Gastroesophageal sphincter (tissue), 3 donors: Measurements from ENCODE around the gene KRTAP10-5.

Experiments used
- POLR2A ChIP-seq, 2 donors: fragments of 450-650 bp; IDR thresholded peaks; one replicate each; pipeline ENCODE4 v1.6.1; 2017; ENCODE audit warnings: antibody characterized with exemption in 2 of 2, mild to moderate bottlenecking in 2 of 2, moderate library complexity in 1 of 2
- POLR2AphosphoS5 ChIP-seq: sonication (generic); formaldehyde crosslinking; IDR thresholded peaks from one replicate; pipeline ENCODE4 v1.6.1; 2017; ENCODE audit warnings: antibody characterized with exemption
- TF ChIP-seq, protein P1 (sequence below), 4 experiments: fragments of 200-600 bp in 2 of 4; fragments of 450-650 bp in 2 of 4; sonication (generic) in 1 of 4; IDR thresholded peaks; one replicate each; pipeline ENCODE4 v1.5.1; 2017 to 2019; ENCODE audit warnings: antibody characterized with exemption in 4 of 4, mild to moderate bottlenecking in 2 of 4, moderate library complexity in 2 of 4

DNA sequence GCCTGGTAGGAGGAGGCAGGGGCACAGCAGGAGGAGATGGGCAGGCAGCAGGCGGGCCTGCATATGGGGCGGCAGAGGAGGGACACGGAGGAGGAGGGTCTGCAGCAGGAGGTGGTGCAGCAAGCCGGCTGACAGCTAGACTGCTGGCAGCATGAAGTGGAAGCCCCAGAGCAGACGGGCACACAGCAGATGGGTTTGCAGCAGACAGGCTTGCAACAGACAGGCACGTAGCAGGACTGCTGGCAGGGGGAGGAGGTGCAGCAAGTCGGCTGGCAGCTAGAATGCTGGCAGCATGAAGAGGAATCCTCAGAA, 615 bp downstream of the KRTAP10-5 start:
- TF ChIP-seq POLR2A (IDR thresholded peaks at IDR 0.05) (no peak), POLR2AphosphoS5 (no peak)
- TF ChIP-seq, protein P1, sequence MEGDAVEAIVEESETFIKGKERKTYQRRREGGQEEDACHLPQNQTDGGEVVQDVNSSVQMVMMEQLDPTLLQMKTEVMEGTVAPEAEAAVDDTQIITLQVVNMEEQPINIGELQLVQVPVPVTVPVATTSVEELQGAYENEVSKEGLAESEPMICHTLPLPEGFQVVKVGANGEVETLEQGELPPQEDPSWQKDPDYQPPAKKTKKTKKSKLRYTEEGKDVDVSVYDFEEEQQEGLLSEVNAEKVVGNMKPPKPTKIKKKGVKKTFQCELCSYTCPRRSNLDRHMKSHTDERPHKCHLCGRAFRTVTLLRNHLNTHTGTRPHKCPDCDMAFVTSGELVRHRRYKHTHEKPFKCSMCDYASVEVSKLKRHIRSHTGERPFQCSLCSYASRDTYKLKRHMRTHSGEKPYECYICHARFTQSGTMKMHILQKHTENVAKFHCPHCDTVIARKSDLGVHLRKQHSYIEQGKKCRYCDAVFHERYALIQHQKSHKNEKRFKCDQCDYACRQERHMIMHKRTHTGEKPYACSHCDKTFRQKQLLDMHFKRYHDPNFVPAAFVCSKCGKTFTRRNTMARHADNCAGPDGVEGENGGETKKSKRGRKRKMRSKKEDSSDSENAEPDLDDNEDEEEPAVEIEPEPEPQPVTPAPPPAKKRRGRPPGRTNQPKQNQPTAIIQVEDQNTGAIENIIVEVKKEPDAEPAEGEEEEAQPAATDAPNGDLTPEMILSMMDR (IDR thresholded peaks at IDR 0.05): no peak
